DMS153 treated with DMSO at 0.1 percent for 48 hours (cell line): ENCODE results near the gene PACSIN2.
"Not testable (repeated sequence)": the region's sequence is repeated elsewhere in the genome, so short reads cannot be mapped to it uniquely, and the experiment has no call there.

Experiments used
- DNase-seq: peaks from one replicate; lab custom pipeline; 2025; ENCODE audit not compliant: unreplicated experiment; lab: John Stamatoyannopoulos, UW

PACSIN2 gene

GRCh38 chr22:42947211-42947990, 67.5 kb downstream of the PACSIN2 start:
- DNase-seq = peak; percentile 27

- no peak for DNase-seq
These were observed 68.3 kb downstream of the PACSIN2 start for GRCh38 chr22:42946546-42947198.

- no peak for DNase-seq
These were observed 69.2 kb downstream of the PACSIN2 start for GRCh38 chr22:42945736-42946135.

- DNase-seq = no peak
These were observed 69.9 kb downstream of the PACSIN2 start for GRCh38 chr22:42945027-42945426.

GRCh38 chr22:42944409-42944808, 70.5 kb downstream of the PACSIN2 start:
- DNase-seq = no peak

- DNase-seq = no peak
These were observed 71.0 kb downstream of the PACSIN2 start for GRCh38 chr22:42943981-42944380.

- no peak for DNase-seq
These were observed 72.6 kb downstream of the PACSIN2 start for GRCh38 chr22:42942351-42942750.

- peak; percentile 31 for DNase-seq
These were observed 74.9 kb downstream of the PACSIN2 start for GRCh38 chr22:42939941-42940653.

- DNase-seq = peak; percentile 9
These were observed 75.5 kb downstream of the PACSIN2 start for GRCh38 chr22:42939451-42939881.

GRCh38 chr22:42938976-42939375, 76.0 kb downstream of the PACSIN2 start:
- no peak for DNase-seq

GRCh38 chr22:42938449-42938848, 76.5 kb downstream of the PACSIN2 start:
- no peak for DNase-seq

- DNase-seq = no peak
These were observed 77.6 kb downstream of the PACSIN2 start for GRCh38 chr22:42937164-42937843.

- not testable (repeated sequence) for DNase-seq
These were observed 78.3 kb downstream of the PACSIN2 start for GRCh38 chr22:42936680-42937079.

- no peak for DNase-seq
These were observed 80.6 kb downstream of the PACSIN2 start for GRCh38 chr22:42934338-42934737.

- DNase-seq = no peak
These were observed 81.4 kb downstream of the PACSIN2 start for GRCh38 chr22:42933485-42934091.

- no peak for DNase-seq
These were observed 82.0 kb downstream of the PACSIN2 start for GRCh38 chr22:42932857-42933484.

- DNase-seq = no peak
These were observed 82.8 kb downstream of the PACSIN2 start for GRCh38 chr22:42932197-42932519.

GRCh38 chr22:42931421-42932196, 83.3 kb downstream of the PACSIN2 start:
- DNase-seq = no peak

GRCh38 chr22:42930810-42931420, 84.0 kb downstream of the PACSIN2 start:
- no peak for DNase-seq

GRCh38 chr22:42929838-42930155, 85.2 kb downstream of the PACSIN2 start:
- DNase-seq = no peak
